GM23338 (cell line): ENCODE data around the gene CHST4. TPM values are rescaled to one million over a fixed set of nuclear protein-coding genes. Genes with fewer than 3 reads are reported as not detected.

ENCODE experiments used
- ATAC-seq: fragments of 200-7000 bp; cut with Tn5 transposase; 3 replicates; pipeline ENCODE4 v1.9.1; 2020
- DNase-seq: peaks from one replicate; pipeline ENCODE4 v3.0.0-alpha.2; 2015; ENCODE audit warnings: low spot score
- H2AFZ ChIP-seq: fragments of 200-600 bp; sonication (generic); 2 replicates; pipeline ENCODE4 v1.8.0; 2016; ENCODE audit warnings: antibody characterized with exemption, mild to moderate bottlenecking, moderate library complexity
- H3F3A ChIP-seq: fragments of 200-600 bp; sonication (generic); replicated peaks from 2 replicates; pipeline ENCODE4 v1.8.0; 2017; ENCODE audit warnings: antibody characterized with exemption, mixed run types, low read depth
- H3K27ac ChIP-seq: fragments of 200-600 bp; sonication (generic); 2 replicates; pipeline ENCODE4 v1.6.1; 2016; ENCODE audit warnings: low read depth
- H3K27me3 ChIP-seq: fragments of 200-600 bp; sonication (generic); 2 replicates; pipeline ENCODE4 v1.8.0; 2016; ENCODE audit warnings: mild to moderate bottlenecking, mixed run types, moderate library complexity; ENCODE audit not compliant: insufficient read depth
- H3K36me3 ChIP-seq: fragments of 200-600 bp; sonication (generic); 2 replicates; pipeline ENCODE4 v1.8.0; 2016; ENCODE audit warnings: mild to moderate bottlenecking; ENCODE audit not compliant: insufficient read depth
- H3K4me1 ChIP-seq: fragments of 200-600 bp; sonication (generic); 2 replicates; pipeline ENCODE4 v1.8.0; 2016; ENCODE audit warnings: mild to moderate bottlenecking, moderate library complexity; ENCODE audit not compliant: insufficient read depth
- H3K4me2 ChIP-seq: fragments of 200-600 bp; sonication (generic); 2 replicates; pipeline ENCODE4 v1.7.1; 2017; ENCODE audit warnings: mixed run types
- H3K4me3 ChIP-seq: fragments of 200-600 bp; sonication (generic); 2 replicates; pipeline ENCODE4 v1.6.1; 2016; ENCODE audit warnings: mixed run types
- H3K79me2 ChIP-seq: fragments of 200-600 bp; sonication (generic); replicated peaks from 2 replicates; pipeline ENCODE4 v1.8.0; 2017; ENCODE audit warnings: mild to moderate bottlenecking; ENCODE audit not compliant: insufficient read depth
- H3K9me2 ChIP-seq: fragments of 200-600 bp; sonication (generic); 2 replicates; pipeline ENCODE4 v1.8.0; 2017; ENCODE audit not compliant: insufficient read depth
- H4K20me1 ChIP-seq: fragments of 200-600 bp; sonication (generic); replicated peaks from 2 replicates; pipeline ENCODE4 v1.8.0; 2017; ENCODE audit warnings: mild to moderate bottlenecking; ENCODE audit not compliant: insufficient read depth
- H3K27ac Mint-ChIP-seq: 2 replicates; pipeline ENCODE4 v1.8.0; 2020; ENCODE audit warnings: inconsistent platforms, mild to moderate bottlenecking, moderate library complexity, mixed read lengths
- H3K27me3 Mint-ChIP-seq: 3 replicates; pipeline ENCODE4 v1.8.0; 2022; ENCODE audit warnings: low read depth, mild to moderate bottlenecking, moderate library complexity, mixed read lengths, inconsistent platforms; ENCODE audit not compliant: insufficient read depth, poor library complexity
- H3K36me3 Mint-ChIP-seq: 3 replicates; pipeline ENCODE4 v1.8.0; 2021; ENCODE audit warnings: low read depth, mild to moderate bottlenecking, inconsistent platforms, moderate library complexity, mixed read lengths
- H3K4me1 Mint-ChIP-seq: 3 replicates; pipeline ENCODE4 v1.8.0; 2020; ENCODE audit warnings: mild to moderate bottlenecking, inconsistent platforms, mixed read lengths
- H3K4me3 Mint-ChIP-seq: 3 replicates; pipeline ENCODE4 v1.8.0; 2021; ENCODE audit warnings: moderate library complexity, mild to moderate bottlenecking, inconsistent platforms, mixed read lengths
- H3K9me3 Mint-ChIP-seq: 3 replicates; pipeline ENCODE4 v1.8.0; 2020; ENCODE audit warnings: moderate library complexity, mild to moderate bottlenecking, inconsistent platforms, mixed read lengths
- CREB1 ChIP-seq: fragments of 250-450 bp; sonication (Bioruptor Pico); IDR thresholded peaks from 2 replicates; pipeline ENCODE4 v1.5.0; 2020; ENCODE audit warnings: low read depth, mild to moderate bottlenecking, moderate library complexity
- EZH2phosphoT487 ChIP-seq: fragments of 200-600 bp; sonication (generic); IDR thresholded peaks from one replicate; pipeline ENCODE4 v1.8.1; 2018; ENCODE audit warnings: antibody characterized with exemption; ENCODE audit not compliant: unreplicated experiment
- JUNB ChIP-seq: IDR thresholded peaks from one replicate; pipeline ENCODE4 v1.6.1; 2016; ENCODE audit warnings: antibody characterized with exemption; ENCODE audit not compliant: unreplicated experiment
- NANOG ChIP-seq: IDR thresholded peaks from 2 replicates; pipeline ENCODE4 v1.6.1; 2016; ENCODE audit warnings: antibody characterized with exemption, borderline replicate concordance
- STAT1 ChIP-seq: IDR thresholded peaks from one replicate; pipeline ENCODE4 v1.6.1; 2016; ENCODE audit warnings: antibody characterized with exemption; ENCODE audit not compliant: unreplicated experiment
- ZNF114 ChIP-seq: fragments of 250-450 bp; sonication (Bioruptor Pico); IDR thresholded peaks from 2 replicates; pipeline ENCODE4 v1.5.0; 2020; ENCODE audit warnings: mild to moderate bottlenecking, moderate library complexity
- ZNF331 ChIP-seq: fragments of 250-450 bp; sonication (Bioruptor Pico); IDR thresholded peaks from 2 replicates; pipeline ENCODE4 v1.5.0; 2020; ENCODE audit warnings: low read depth, mild to moderate bottlenecking, moderate library complexity
- polyA plus RNA-seq: library from polyadenylated mRNA; unstranded; fragments of >200 nt; fragmentation: Nextera tagmentation; extraction: Ambion mirVana; gene quantifications from 2 replicates; pipeline ENCODE4 v1.2.1, GENCODE V29; 2016
- total RNA-seq: library from RNA; depleted of rRNA; stranded (reverse); fragments of >200 nt; shearing (Covaris generic); gene quantifications from 2 replicates; pipeline ENCODE4 v1.2.3, GENCODE V29; 2014
- TF ChIP-seq, protein P1 (sequence below): IDR thresholded peaks from 2 replicates; pipeline ENCODE4 v1.6.1; 2016; ENCODE audit warnings: antibody characterized with exemption
- TF ChIP-seq, protein P2 (sequence below): fragments of 250-450 bp; sonication (Bioruptor Pico); IDR thresholded peaks from 2 replicates; pipeline ENCODE4 v1.5.0; 2020; ENCODE audit warnings: mild to moderate bottlenecking, moderate library complexity

Gene CHST4
- total and polyA plus RNA-seq, 2 experiments from 2014 or later = 5.5 to 17.8 TPM

DNA sequence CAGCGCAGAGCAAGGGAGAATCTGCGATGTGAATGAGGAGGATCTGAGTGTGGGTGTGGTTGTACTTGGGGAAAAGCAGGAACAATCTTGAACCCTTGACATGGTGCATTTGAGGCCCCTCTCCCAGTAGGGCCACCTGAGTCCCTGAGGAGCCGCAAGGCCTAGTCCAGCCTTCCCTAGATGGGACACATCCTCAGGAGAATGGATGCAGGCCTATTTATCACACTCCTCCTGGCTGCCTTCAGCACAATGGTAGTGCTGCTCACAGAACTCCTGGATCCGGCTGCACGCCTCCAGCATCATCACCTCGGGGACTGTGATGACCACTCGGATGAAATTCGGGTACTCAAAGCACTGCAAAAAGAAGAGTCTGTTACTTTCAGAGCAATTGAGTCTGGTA is 41.7 kb downstream of the CHST4 start:
- peaks cover 9% of the 10 kb centered on the region for H3K27me3 Mint-ChIP-seq
- ATAC-seq = no peak
- no peak overlapping the region for H3K4me3 ChIP-seq

More for the DNA sequence above, 41.7 kb downstream of the CHST4 start:
- Histone ChIP-seq H3K79me2 (no peaks in the 10 kb centered on the region), H3F3A (no peaks in the 10 kb centered on the region), H3K4me1 (no peaks in the 10 kb centered on the region), H3K36me3 (no peaks in the 10 kb centered on the region), H3K27ac (no peak overlapping the region), H3K27me3 (no peaks in the 10 kb centered on the region), H3K4me2 (no peak overlapping the region), H3K9me2 (no peaks in the 10 kb centered on the region), H2AFZ (no peak overlapping the region), H4K20me1 (no peaks in the 10 kb centered on the region)
- Mint-ChIP-seq H3K9me3 (peaks cover 2% of the 10 kb centered on the region), H3K4me3 (no peak overlapping the region), H3K36me3 (no peaks in the 10 kb centered on the region), H3K4me1 (peaks cover 11% of the 10 kb centered on the region), H3K27ac (no peak overlapping the region)
- no peak for DNase-seq
- TF ChIP-seq JUNB (no peak), EZH2phosphoT487 (no peak), STAT1 (no peak), ZNF114 (CRISPR knock-in tag) (no peak), CREB1 (CRISPR knock-in tag) (no peak), NANOG (no peak), ZNF331 (no peak)
- TF ChIP-seq, protein P1, sequence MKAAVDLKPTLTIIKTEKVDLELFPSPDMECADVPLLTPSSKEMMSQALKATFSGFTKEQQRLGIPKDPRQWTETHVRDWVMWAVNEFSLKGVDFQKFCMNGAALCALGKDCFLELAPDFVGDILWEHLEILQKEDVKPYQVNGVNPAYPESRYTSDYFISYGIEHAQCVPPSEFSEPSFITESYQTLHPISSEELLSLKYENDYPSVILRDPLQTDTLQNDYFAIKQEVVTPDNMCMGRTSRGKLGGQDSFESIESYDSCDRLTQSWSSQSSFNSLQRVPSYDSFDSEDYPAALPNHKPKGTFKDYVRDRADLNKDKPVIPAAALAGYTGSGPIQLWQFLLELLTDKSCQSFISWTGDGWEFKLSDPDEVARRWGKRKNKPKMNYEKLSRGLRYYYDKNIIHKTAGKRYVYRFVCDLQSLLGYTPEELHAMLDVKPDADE = no peak
- TF ChIP-seq, protein P2, sequence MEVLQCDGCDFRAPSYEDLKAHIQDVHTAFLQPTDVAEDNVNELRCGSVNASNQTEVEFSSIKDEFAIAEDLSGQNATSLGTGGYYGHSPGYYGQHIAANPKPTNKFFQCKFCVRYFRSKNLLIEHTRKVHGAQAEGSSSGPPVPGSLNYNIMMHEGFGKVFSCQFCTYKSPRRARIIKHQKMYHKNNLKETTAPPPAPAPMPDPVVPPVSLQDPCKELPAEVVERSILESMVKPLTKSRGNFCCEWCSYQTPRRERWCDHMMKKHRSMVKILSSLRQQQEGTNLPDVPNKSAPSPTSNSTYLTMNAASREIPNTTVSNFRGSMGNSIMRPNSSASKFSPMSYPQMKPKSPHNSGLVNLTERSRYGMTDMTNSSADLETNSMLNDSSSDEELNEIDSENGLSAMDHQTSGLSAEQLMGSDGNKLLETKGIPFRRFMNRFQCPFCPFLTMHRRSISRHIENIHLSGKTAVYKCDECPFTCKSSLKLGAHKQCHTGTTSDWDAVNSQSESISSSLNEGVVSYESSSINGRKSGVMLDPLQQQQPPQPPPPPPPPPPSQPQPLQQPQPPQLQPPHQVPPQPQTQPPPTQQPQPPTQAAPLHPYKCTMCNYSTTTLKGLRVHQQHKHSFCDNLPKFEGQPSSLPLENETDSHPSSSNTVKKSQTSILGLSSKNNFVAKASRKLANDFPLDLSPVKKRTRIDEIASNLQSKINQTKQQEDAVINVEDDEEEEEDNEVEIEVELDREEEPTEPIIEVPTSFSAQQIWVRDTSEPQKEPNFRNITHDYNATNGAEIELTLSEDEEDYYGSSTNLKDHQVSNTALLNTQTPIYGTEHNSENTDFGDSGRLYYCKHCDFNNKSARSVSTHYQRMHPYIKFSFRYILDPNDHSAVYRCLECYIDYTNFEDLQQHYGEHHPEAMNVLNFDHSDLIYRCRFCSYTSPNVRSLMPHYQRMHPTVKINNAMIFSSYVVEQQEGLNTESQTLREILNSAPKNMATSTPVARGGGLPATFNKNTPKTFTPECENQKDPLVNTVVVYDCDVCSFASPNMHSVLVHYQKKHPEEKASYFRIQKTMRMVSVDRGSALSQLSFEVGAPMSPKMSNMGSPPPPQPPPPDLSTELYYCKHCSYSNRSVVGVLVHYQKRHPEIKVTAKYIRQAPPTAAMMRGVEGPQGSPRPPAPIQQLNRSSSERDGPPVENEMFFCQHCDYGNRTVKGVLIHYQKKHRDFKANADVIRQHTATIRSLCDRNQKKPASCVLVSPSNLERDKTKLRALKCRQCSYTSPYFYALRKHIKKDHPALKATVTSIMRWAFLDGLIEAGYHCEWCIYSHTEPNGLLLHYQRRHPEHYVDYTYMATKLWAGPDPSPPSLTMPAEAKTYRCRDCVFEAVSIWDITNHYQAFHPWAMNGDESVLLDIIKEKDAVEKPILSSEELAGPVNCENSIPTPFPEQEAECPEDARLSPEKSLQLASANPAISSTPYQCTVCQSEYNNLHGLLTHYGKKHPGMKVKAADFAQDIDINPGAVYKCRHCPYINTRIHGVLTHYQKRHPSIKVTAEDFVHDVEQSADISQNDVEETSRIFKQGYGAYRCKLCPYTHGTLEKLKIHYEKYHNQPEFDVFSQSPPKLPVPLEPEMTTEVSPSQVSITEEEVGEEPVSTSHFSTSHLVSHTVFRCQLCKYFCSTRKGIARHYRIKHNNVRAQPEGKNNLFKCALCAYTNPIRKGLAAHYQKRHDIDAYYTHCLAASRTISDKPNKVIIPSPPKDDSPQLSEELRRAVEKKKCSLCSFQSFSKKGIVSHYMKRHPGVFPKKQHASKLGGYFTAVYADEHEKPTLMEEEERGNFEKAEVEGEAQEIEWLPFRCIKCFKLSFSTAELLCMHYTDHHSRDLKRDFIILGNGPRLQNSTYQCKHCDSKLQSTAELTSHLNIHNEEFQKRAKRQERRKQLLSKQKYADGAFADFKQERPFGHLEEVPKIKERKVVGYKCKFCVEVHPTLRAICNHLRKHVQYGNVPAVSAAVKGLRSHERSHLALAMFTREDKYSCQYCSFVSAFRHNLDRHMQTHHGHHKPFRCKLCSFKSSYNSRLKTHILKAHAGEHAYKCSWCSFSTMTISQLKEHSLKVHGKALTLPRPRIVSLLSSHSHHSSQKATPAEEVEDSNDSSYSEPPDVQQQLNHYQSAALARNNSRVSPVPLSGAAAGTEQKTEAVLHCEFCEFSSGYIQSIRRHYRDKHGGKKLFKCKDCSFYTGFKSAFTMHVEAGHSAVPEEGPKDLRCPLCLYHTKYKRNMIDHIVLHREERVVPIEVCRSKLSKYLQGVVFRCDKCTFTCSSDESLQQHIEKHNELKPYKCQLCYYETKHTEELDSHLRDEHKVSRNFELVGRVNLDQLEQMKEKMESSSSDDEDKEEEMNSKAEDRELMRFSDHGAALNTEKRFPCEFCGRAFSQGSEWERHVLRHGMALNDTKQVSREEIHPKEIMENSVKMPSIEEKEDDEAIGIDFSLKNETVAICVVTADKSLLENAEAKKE = no peak
